AG04450 (cell line): ENCODE results near the gene UBTD1. TPM values are rescaled to one million over a fixed set of nuclear protein-coding genes. Genes with fewer than 3 reads are reported as not detected.

Source experiments
- CTCF ChIA-PET: fragments of 300-600, 350-600 bp; formaldehyde crosslinking; extraction: SDS; loops from one replicate; lab custom pipeline; 2022; ENCODE audit warnings: antibody characterized with exemption, inconsistent platforms; lab: Charles Lee
- POLR2A ChIA-PET: fragments of 350-600 bp; formaldehyde crosslinking; extraction: SDS; loops from one replicate; lab custom pipeline; 2021; ENCODE audit warnings: antibody characterized with exemption, inconsistent platforms; lab: Yijun Ruan, JAX
- DNase-seq: peaks from one replicate; pipeline ENCODE4 v3.0.0-alpha.2; 2011; ENCODE audit warnings: low read depth, low spot score
- H3K27ac ChIP-seq: one replicate; pipeline ENCODE4 v1.5.1; 2012; ENCODE audit warnings: low read depth, low read length, control low read depth
- H3K27me3 ChIP-seq: one replicate; pipeline ENCODE4 v1.6.0; 2012; ENCODE audit warnings: low read length; ENCODE audit not compliant: control insufficient read depth, insufficient read depth
- H3K4me3 ChIP-seq: 2 replicates; pipeline ENCODE4 v1.5.1; 2011; ENCODE audit warnings: mild to moderate bottlenecking, low read depth, low read length, control low read depth
- H3K9me3 ChIP-seq: 2 replicates; pipeline ENCODE4 v1.5.1; 2012; ENCODE audit warnings: low read length; ENCODE audit not compliant: control insufficient read depth, insufficient read depth
- polyA plus RNA-seq: library from polyadenylated mRNA; depleted of rRNA; stranded (reverse); fragments of >200 nt; gene quantifications from 2 replicates; pipeline ENCODE4 v1.2.3, GENCODE V29; 2011
- TF ChIP-seq, protein P1 (sequence below): IDR thresholded peaks from 2 replicates; pipeline ENCODE4 v1.5.1; 2011; ENCODE audit warnings: low read depth, low read length, control low read depth, inconsistent platforms

Gene UBTD1
- polyA plus RNA-seq, 1 experiment, result 15.5 TPM

DNA sequence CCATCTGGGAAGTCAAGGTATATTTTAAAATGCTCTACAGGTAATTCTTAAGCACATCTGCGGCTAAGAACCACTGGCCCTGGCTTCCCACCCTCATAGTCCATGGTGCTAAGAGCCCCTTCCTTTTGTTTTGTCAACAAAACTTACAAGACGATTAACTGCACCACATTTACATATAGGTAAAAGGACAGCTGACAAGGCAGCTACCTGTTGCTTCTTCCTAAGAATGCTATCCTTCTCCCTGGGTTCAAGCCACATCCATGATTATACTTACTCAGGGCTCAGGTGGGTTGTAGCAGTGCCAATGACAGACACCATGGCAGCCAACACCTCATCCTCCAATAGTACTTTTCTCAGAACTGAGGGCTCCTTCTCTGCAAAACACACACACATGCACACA lies 36.4 kb upstream of the UBTD1 start:
- Histone ChIP-seq H3K4me3 (no peak overlapping the region), H3K27ac (peak overlapping the region; percentile 21), H3K9me3 (no peaks in the 10 kb centered on the region), H3K27me3 (no peaks in the 10 kb centered on the region)
- TF ChIP-seq, protein P1, sequence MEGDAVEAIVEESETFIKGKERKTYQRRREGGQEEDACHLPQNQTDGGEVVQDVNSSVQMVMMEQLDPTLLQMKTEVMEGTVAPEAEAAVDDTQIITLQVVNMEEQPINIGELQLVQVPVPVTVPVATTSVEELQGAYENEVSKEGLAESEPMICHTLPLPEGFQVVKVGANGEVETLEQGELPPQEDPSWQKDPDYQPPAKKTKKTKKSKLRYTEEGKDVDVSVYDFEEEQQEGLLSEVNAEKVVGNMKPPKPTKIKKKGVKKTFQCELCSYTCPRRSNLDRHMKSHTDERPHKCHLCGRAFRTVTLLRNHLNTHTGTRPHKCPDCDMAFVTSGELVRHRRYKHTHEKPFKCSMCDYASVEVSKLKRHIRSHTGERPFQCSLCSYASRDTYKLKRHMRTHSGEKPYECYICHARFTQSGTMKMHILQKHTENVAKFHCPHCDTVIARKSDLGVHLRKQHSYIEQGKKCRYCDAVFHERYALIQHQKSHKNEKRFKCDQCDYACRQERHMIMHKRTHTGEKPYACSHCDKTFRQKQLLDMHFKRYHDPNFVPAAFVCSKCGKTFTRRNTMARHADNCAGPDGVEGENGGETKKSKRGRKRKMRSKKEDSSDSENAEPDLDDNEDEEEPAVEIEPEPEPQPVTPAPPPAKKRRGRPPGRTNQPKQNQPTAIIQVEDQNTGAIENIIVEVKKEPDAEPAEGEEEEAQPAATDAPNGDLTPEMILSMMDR, result no peak
- no peak for DNase-seq
- CTCF ChIA-PET, result interaction anchor here (0.6 to 2.9 kb wide), 2 partner anchors 82 to 91 kb away, joined by 4 to 27 read pairs; no protein-coding TSS in a partner anchor
- POLR2A ChIA-PET, result no interaction called here

DNA sequence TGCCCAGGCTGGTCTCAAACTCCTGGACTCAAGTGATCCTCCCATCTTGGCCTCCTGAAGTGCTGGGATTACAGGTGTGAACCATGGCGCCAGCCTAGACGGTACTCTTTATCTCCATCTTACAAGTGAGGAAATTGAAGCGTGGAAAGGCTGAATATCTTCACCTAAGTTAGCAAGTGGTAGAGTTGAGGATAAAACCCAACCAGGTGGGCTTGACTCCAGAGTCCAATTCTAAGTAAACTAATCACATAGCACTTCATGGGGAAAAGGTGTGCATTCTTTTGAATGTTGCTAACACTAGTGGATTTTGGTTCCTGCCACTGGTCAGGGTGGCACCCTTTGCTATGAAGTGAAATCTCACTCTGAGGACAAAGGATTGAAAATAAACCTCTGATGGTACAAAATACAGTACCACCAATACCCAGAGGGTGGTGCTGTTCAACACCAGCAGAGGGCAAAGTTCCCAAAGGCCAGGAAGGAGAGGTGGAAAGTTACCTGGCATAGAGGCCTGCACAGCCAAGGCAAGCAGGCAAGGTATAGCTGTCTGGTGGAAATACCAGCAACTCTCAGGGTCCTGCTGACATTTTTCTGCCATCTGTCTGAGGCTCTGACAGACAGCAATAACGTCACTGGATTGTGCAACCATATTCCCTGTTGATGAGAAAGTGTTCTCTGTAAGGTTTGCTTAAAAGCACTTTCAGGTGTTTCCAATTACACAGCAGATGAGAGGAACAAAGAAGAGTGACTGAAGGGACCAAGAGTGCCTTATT lies 35.2 kb upstream of the UBTD1 start:
- POLR2A ChIA-PET, result no interaction called here
- TF ChIP-seq, protein P1, result peak; percentile 88
- Histone ChIP-seq H3K4me3 (no peak overlapping the region), H3K27ac (peak overlapping the region; percentile 61), H3K27me3 (no peaks in the 10 kb centered on the region), H3K9me3 (no peaks in the 10 kb centered on the region)
- CTCF ChIA-PET, result interaction anchor here (0.6 to 4.2 kb wide), 23 partner anchors 9 to 268 kb away, joined by 3 to 44 read pairs (median 4); no protein-coding TSS in a partner anchor
- no peak for DNase-seq

DNA sequence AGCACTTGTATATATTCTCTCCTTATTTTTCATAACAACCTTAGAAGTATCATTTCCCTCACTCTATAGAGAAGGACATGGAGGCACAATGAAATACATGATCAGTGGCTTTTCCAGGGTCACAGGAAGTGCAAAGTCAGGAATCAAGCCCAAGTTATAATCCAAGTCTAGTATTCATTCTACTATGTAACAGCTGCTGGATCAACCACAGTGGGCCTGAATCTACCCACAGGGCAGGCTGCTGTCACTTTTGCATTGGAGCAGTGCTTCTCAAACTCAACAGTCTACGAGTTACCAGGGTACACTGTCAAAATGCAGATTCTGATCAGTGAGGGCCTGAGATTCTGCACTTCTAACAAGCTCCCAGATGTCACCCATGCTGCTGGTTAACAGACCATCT lies 34.5 kb upstream of the UBTD1 start:
- POLR2A ChIA-PET, result no interaction called here
- DNase-seq, result no peak

DNA sequence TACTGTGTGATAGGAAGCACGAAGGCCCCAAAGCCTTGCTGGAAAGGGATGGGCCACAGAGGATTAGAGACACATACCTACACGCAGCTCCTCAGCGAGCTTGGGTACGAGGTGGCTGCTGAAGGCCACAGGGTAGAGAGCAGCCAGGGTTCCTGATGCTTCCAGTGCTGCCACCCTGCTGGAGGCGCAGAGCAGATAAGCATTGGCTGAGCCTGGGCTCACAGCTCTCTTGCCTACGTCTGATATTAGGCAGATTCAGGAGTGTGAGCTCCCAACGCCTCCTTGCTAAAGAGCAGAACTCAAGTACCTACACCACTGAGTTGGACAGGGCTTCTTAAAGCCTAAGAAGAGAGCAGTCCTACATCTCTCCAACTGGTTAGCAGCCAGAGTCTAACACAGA lies 32.7 kb upstream of the UBTD1 start:
- Histone ChIP-seq H3K4me3 (no peak overlapping the region), H3K27ac (no peak overlapping the region), H3K9me3 (no peaks in the 10 kb centered on the region), H3K27me3 (no peaks in the 10 kb centered on the region)
- CTCF ChIA-PET, result interaction anchor here (0.6 to 4.2 kb wide), 5 partner anchors 14 to 146 kb away, joined by 3 to 44 read pairs (median 4); no protein-coding TSS in a partner anchor
- TF ChIP-seq, protein P1, result no peak
- POLR2A ChIA-PET, result no interaction called here
- DNase-seq, result no peak

More for the DNA sequence above, 34.5 kb upstream of the UBTD1 start:
- CTCF ChIA-PET, result interaction anchor here (0.5 to 4.2 kb wide), 23 partner anchors 9 to 267 kb away, joined by 3 to 44 read pairs (median 4); no protein-coding TSS in a partner anchor
- Histone ChIP-seq H3K9me3 (no peaks in the 10 kb centered on the region), H3K27ac (peak overlapping the region; percentile 61), H3K27me3 (no peaks in the 10 kb centered on the region), H3K4me3 (no peak overlapping the region)
- TF ChIP-seq, protein P1, result no peak

DNA sequence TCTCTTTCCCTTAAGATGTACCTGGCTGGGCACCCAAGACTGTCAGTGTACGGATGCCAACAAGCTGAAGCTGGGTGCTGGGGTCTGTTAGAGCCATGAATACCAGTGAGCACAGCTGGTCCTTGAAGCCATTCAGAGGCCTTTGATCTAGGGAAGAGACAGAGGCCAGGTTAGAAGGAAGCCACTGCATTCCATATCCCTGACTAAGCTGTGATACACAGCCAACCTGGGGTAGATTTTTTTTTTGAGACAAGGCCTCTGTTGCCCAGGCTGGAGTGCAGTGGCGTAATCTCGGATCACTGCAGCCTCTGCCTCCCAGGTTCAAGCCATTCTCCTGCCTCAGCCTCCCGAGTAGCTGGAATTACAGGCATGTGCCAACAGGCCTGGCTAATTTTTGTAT lies 32.0 kb upstream of the UBTD1 start:
- CTCF ChIA-PET, result interaction anchor here (1.1 to 4.2 kb wide), 4 partner anchors 13 to 146 kb away, joined by 3 to 44 read pairs (median 6); no protein-coding TSS in a partner anchor
- Histone ChIP-seq H3K4me3 (no peak overlapping the region), H3K9me3 (no peaks in the 10 kb centered on the region), H3K27me3 (no peaks in the 10 kb centered on the region), H3K27ac (peak overlapping the region; percentile 31)
- DNase-seq, result no peak
- POLR2A ChIA-PET, result no interaction called here
- TF ChIP-seq, protein P1, result no peak
